ENCODE measurements around the gene ELMO1.

DNA sequence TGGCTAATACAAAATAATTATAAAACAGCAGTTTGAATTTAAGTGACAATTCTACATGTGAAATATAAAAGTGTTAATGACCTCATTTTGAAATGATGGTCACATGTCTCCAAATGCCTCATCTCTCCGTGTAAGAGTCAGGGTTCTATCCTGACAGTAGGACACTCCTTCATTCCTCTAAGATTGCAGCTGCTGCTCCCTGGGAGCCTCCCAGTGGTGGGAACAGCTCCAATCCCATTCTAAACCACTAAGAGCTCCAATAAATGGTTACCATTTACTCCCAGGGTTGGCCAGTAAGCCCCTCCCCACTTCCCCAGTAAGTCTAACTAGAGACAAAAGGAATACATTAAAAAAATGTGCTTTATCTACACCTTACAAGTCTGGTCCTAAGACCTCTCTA, 379.8 kb downstream of the ELMO1 start:
- TF ChIP-seq POLR2A (IDR thresholded peaks at IDR 0.05) = no peak
- TF ChIP-seq, protein P1, sequence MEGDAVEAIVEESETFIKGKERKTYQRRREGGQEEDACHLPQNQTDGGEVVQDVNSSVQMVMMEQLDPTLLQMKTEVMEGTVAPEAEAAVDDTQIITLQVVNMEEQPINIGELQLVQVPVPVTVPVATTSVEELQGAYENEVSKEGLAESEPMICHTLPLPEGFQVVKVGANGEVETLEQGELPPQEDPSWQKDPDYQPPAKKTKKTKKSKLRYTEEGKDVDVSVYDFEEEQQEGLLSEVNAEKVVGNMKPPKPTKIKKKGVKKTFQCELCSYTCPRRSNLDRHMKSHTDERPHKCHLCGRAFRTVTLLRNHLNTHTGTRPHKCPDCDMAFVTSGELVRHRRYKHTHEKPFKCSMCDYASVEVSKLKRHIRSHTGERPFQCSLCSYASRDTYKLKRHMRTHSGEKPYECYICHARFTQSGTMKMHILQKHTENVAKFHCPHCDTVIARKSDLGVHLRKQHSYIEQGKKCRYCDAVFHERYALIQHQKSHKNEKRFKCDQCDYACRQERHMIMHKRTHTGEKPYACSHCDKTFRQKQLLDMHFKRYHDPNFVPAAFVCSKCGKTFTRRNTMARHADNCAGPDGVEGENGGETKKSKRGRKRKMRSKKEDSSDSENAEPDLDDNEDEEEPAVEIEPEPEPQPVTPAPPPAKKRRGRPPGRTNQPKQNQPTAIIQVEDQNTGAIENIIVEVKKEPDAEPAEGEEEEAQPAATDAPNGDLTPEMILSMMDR (IDR thresholded peaks at IDR 0.05) = no peak

All from adrenal gland (tissue), 5 donors.